Activated T-cell treated with anti-CD3 and anti-CD28 coated beads, Interleukin-2, amount 50 U/mL, for 72 hours (primary cell): Measurements from ENCODE around the gene MAN1C1. TPM values are rescaled to one million over a fixed set of nuclear protein-coding genes. Genes with fewer than 3 reads are reported as not detected.
A peak's percentile ranks its signal among the peaks of the same experiment; 100 is the strongest.

Experiments used
- ATAC-seq, 2 donors: fragments of 150-1000 bp; cut with Tn5 transposase; replicated peaks in 1 of 2; 2 replicates each; pipeline ENCODE4 v1.10.0; 2021; ENCODE audit warnings: moderate library complexity in 2 of 2, mild to moderate bottlenecking in 1 of 2
- DNase-seq, 2 donors: peaks; one replicate each; pipeline ENCODE4 v3.0.0; 2021 to 2022; ENCODE audit warnings: mixed read lengths in 1 of 2
- H3K27ac Mint-ChIP-seq: one replicate; pipeline ENCODE4 v1.8.0; 2022; ENCODE audit warnings: mild to moderate bottlenecking, moderate library complexity, mixed read lengths
- H3K27me3 Mint-ChIP-seq: one replicate; pipeline ENCODE4 v1.8.0; 2022; ENCODE audit warnings: low read depth, mixed read lengths
- H3K36me3 Mint-ChIP-seq, 2 donors: one replicate each; pipeline ENCODE4 v1.8.0; 2022; ENCODE audit warnings: mixed read lengths in 2 of 2, mild to moderate bottlenecking in 1 of 2; ENCODE audit not compliant: insufficient read depth in 2 of 2
- H3K4me1 Mint-ChIP-seq: one replicate; pipeline ENCODE4 v1.8.0; 2022; ENCODE audit warnings: low read depth, mixed read lengths
- H3K4me3 Mint-ChIP-seq, 2 donors: one replicate each; pipeline ENCODE4 v1.8.0; 2022; ENCODE audit warnings: mild to moderate bottlenecking in 2 of 2, mixed read lengths in 2 of 2, moderate library complexity in 2 of 2
- H3K9me3 Mint-ChIP-seq, 2 donors: one replicate each; pipeline ENCODE4 v1.8.0; 2022; ENCODE audit warnings: mixed read lengths in 2 of 2
- total RNA-seq, 2 donors: library from RNA; stranded (reverse); gene quantifications; one replicate each; pipeline ENCODE4 v1.2.3, GENCODE V29; 2022

The MAN1C1 gene
- total RNA-seq, 2 donors from 2014 or later = 9.4 to 13.3 TPM

DNA sequence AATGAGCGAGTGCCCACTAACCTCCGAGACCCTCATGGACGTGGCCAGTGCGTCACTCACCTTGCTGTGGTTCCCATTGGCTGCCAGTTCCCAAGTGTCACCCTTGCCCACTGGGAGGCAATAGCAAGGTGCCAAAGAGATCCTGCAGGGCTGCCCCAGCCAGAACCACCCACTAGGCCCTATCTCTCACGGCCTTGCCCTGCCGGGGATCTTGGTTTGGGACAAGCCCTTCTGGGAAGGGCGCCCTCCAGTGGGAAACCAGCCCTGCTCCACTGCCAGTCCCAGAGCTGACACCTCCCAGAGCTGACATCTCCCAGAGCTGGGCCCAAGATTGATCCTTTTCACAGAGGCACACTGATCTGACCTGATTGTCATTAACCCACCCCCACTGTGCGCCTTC, 181.3 kb downstream of the MAN1C1 start:
- H3K27me3 Mint-ChIP-seq = no peaks in the 10 kb centered on the region
- peak overlapping the region; percentile 33 for H3K27ac Mint-ChIP-seq
- H3K4me1 Mint-ChIP-seq = peaks cover 74% of the 10 kb centered on the region
- peak overlapping the region in 1 of 2 donors; percentile 55 for H3K4me3 Mint-ChIP-seq
- H3K36me3 Mint-ChIP-seq = peaks cover 0 to 2% of the 10 kb centered on the region in 2 donors
- no peak for ATAC-seq
- H3K9me3 Mint-ChIP-seq = no peaks in the 10 kb centered on the region
- peak; percentile 41 to 53 for DNase-seq

DNA sequence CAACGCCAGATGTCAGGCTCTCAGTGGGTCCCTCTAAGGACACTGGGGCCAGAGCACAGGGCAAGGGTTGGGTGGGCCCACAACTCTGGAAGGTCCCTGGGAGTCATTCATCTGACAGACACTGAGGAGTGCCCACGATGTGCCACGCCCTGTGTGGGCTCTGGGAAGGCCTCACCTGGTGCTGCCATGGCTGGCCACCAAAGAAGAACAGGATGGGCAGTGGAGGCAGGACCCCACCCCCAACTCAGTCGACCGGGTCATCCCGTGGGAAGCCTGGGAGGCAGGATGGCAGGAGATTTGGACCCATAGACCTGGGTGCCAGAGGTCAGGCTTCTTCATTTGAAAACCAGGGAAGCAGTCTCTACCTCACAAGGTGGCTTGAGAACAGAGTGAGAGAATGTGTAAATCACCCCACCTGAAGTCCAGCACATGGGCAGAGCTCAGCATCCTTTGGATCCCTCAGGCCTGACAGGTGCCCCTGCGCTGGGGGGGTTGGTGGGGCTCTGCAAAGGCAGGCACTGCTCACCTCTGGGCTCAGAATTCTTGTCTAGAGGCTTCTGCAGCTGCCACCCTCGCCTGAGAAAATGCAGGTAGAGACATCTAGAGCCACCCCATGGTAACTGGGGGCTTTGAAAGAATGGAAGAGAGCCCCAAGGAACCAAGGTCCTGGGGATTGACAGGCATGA, 182.2 kb downstream of the MAN1C1 start:
- H3K4me1 Mint-ChIP-seq = peaks cover 77% of the 10 kb centered on the region
- H3K4me3 Mint-ChIP-seq = peak overlapping the region in 1 of 2 donors; percentile 71
- H3K27me3 Mint-ChIP-seq = no peaks in the 10 kb centered on the region
- DNase-seq (no peak), ATAC-seq (no peak)
- no peak overlapping the region for H3K27ac Mint-ChIP-seq
- H3K9me3 Mint-ChIP-seq = no peaks in the 10 kb centered on the region
- H3K36me3 Mint-ChIP-seq = peaks cover 0 to 2% of the 10 kb centered on the region in 2 donors

DNA sequence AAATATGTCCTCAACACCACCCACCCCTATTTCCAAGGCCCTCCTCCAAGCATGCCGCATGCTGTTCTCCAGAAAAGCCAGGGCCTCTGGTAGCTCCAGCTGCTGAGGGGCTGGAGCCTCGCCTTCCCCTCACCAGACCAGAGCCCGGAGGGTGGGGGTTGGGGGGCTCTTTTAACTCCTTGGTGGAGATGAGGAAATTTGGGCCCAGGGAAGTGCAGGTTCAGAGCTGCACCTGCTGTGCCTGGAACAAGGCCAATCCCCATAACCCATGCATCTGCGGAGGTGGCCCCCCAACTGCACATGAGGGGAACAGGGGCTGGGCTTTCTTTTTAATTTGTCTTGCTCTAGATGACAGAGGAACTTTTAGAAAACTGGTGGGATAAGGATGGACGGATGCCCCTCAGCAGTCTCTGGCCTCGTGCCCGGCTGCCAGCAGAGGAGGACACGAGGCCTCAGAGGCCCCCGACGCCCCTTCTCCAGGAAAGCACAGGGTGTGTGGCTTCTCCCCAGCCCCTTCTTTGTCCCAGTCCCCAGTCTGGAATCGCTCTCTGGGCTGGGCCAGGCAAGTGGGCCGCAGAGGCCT, 182.9 kb downstream of the MAN1C1 start:
- Mint-ChIP-seq H3K27me3 (no peaks in the 10 kb centered on the region), H3K4me3 (peak overlapping the region; percentile 71 to 74), H3K4me1 (peaks cover 77% of the 10 kb centered on the region), H3K36me3 (peaks cover 0 to 2% of the 10 kb centered on the region in 2 donors), H3K9me3 (no peaks in the 10 kb centered on the region), H3K27ac (peak overlapping the region; percentile 21)
- ATAC-seq (no peak), DNase-seq (no peak)

DNA sequence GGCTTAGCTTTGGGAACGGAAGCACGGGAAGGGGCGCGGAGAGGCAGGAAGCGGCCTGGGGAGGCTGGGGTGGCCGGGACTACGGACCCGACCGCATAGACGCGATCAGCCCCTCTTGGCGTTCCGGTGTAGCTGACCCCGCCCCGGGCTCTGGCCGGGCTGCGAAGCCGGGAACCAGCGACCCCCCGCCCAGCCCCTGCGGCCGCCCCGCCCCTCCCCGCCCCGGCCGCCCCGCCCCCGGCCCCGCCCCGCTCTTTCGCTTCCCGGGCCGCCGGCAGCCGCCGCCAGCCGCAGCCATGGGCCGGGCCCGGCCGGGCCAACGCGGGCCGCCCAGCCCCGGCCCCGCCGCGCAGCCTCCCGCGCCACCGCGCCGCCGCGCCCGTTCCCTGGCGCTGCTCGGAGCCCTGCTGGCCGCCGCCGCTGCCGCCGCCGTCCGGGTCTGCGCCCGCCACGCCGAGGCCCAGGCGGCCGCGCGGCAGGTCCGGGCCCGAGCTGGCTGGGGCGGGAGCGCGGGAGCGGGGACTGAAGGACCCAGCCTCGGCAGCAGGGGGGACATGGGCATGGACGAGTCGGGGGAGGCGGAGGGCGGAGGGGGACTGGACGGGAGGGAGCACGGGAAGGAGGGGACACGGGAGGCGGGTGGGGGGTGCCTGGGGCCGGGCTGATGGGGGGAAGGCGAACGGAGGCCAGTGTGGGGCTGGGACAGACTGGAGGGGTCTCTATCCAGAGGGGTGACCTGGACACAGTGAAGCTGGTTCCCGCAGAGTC, 183.5 kb downstream of the MAN1C1 start, which contains the start of gene SELENON:
TSS of gene SELENON (plus strand) at position 259 of the 768 bp plus-strand sequence. CDS start at position 297, 38 bp downstream.
- peaks cover 78% of the 10 kb centered on the region for H3K4me1 Mint-ChIP-seq
- ATAC-seq (peak; percentile 40 to 41), DNase-seq (peak; percentile 40 to 49)
- peak within 1 kb of the TSS; percentile 67 for H3K27ac Mint-ChIP-seq
- no peaks in the 10 kb centered on the region for H3K27me3 Mint-ChIP-seq
- H3K9me3 Mint-ChIP-seq = no peaks in the 10 kb centered on the region
- peaks cover 0 to 2% of the 10 kb centered on the region in 2 donors for H3K36me3 Mint-ChIP-seq
- peak within 1 kb of the TSS; percentile 83 to 90 for H3K4me3 Mint-ChIP-seq

DNA sequence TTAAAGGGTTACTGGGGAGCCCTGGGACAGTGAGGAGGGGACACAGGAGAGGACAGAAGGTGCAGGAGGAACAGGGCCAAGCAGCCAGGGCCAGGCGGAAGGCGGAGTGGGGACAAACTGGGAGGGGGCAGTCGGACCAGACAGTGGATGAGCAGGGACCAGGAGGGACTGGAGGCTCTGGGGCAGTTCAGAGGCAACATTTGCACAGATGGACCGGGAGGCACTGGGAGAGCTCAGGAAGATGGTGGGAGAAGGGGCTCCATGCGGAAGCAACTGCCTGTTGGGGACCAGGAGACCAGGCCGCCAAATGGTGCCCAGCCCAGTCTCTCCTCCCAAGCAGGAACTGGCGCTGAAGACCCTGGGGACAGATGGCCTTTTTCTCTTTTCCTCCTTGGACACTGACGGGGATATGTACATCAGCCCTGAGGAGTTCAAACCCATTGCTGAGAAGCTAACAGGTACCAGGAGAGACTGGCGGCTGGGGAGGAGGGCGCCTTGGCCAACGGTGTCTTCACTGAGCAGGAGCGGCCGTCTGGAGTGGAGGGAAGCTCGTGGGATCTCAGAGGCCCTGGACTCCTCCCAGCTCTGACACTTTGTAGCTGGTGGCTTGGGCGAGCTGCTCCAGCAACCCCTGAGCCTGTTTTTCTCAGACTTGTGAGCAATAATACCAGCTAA, 184.2 kb downstream of the MAN1C1 start:
- DNase-seq (no peak), ATAC-seq (no peak)
- H3K36me3 Mint-ChIP-seq = peaks cover 0 to 2% of the 10 kb centered on the region in 2 donors
- peak overlapping the region; percentile 83 to 90 for H3K4me3 Mint-ChIP-seq
- no peaks in the 10 kb centered on the region for H3K9me3 Mint-ChIP-seq
- peak overlapping the region; percentile 67 for H3K27ac Mint-ChIP-seq
- H3K27me3 Mint-ChIP-seq = no peaks in the 10 kb centered on the region
- H3K4me1 Mint-ChIP-seq = peaks cover 75% of the 10 kb centered on the region

DNA sequence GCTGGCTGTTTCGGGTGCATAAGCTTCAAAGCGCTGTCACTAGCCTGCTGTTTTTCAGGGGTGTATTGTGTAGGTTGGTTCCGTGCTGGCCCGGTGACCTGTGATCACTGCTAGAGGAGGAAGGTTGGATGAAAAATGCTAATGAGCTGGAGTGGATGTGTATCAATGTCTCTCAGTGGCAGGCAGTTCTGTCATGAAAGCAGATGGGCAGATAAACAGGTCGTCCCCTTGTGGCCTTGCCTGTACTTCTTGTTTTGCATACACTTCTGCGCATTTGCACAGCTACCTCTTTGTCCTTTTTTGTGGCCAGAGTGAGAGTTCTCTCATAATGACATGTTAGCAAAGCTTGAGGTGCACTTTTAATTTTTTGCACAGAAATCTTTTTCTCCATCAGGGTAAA, 186.3 kb downstream of the MAN1C1 start:
- H3K27me3 Mint-ChIP-seq = no peaks in the 10 kb centered on the region

DNA sequence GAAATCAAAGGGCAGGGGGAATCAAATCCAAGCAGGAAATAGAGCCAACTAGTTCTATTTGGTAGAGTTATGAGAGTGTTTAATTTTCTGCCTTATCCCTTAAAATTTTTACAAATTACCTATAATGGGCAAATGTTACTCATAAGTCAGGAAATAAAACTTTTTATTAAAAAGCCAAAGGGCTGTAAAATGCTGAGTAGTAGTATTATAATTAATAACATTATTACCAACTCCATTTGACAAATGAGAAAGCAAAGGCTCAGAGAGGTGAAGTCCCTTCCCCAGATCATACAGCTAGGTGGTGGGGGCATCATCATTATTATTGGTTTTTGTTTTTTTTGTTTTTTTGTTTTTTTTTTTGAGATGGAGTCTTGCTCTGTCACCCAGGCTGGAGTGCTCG, 186.8 kb downstream of the MAN1C1 start:
- Mint-ChIP-seq H3K4me3 (peak overlapping the region; percentile 9 to 31), H3K27ac (no peak overlapping the region), H3K36me3 (peaks cover 0 to 2% of the 10 kb centered on the region in 2 donors), H3K27me3 (no peaks in the 10 kb centered on the region), H3K4me1 (peaks cover 53% of the 10 kb centered on the region), H3K9me3 (no peaks in the 10 kb centered on the region)
- DNase-seq (no peak), ATAC-seq (no peak)

More for the DNA sequence above, 186.3 kb downstream of the MAN1C1 start:
- ATAC-seq = peak; percentile 43 to 50
- Mint-ChIP-seq H3K4me3 (peak overlapping the region; percentile 9 to 31), H3K27ac (no peak overlapping the region), H3K4me1 (peaks cover 57% of the 10 kb centered on the region), H3K9me3 (no peaks in the 10 kb centered on the region), H3K36me3 (peaks cover 0 to 2% of the 10 kb centered on the region in 2 donors)
- DNase-seq = peak in 1 of 2 donors; percentile 31

DNA sequence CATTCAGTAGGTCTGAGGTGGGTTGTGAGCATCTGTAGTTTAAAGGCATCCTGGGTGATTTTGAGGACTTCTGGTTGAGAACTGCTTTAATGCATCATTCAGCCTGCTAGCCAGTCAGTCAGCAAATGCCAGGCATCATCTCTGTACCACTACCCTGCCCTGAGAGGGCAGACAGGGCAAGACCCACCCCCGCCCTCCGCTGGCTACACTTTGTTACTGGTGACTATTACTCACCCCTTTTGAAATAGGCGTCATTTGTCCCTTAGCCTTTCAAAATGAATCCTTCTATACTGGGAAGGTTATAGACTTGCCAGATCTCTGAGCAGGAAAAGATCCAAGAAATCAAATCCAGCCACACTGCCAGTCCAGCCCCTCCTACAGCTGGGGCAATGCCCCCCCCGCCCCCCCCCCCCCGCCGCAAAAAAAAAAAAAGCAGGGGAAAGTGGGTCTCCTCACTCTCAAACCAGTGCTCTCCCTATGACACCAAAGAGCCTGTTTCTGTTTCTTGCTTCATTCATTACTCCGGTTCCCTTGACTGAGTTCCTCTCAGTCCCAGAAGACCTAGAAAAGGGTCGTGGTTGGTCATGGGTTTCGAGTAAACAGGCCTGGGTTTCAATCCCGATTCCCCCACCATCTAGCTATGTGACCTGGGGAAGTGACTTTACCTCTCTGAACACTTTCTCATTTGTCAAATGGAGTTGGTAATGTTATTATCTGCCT, 187.8 kb downstream of the MAN1C1 start:
- no peaks in the 10 kb centered on the region for H3K27me3 Mint-ChIP-seq
- DNase-seq = peak; percentile 61 to 65
- H3K36me3 Mint-ChIP-seq = peaks cover 0 to 2% of the 10 kb centered on the region in 2 donors
- H3K4me1 Mint-ChIP-seq = peaks cover 50% of the 10 kb centered on the region
- peak; percentile 73 to 77 for ATAC-seq
- H3K27ac Mint-ChIP-seq = peak overlapping the region; percentile 25
- H3K4me3 Mint-ChIP-seq = peak overlapping the region; percentile 54 to 68
- no peaks in the 10 kb centered on the region for H3K9me3 Mint-ChIP-seq

DNA sequence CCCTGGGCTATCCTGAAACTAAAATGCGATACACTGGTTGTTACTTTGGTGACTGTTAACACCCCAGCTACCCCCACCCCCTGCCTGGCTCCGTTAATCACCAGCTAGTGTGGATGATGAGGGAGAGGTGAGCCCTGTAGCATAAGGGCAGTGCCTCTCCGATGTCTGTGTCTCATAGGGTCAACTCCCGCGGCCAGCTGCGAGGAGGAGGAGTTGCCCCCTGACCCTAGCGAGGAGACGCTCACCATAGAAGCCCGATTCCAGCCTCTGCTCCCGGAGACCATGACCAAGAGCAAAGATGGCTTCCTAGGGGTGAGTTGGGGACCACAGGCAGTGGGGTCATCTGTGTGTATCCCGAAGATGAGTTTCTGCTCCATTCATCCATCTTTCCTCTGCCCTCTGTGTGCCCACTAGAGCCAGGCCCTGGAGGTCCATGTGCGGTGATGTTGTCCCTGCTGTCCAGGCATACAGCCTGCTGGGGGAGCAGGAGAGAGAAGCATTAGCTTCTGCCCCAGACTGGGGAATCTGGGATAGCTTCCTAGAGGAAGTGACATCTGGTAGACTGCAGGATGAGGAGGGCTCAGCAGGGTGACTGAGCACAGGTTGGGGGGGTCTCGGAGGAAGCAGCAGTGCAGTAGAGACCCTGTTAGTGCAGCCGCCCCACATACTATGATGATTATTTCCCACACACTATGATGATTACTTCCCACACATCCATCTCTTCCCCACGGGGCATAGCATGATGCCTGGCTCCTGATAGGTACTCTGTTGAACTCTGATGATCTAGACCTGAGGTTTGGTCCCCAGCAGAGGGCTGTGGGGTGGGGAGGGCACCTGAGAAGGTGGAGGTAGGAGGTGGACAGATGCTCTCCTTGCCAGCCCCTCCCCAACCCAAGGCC, 188.6 kb downstream of the MAN1C1 start:
- Mint-ChIP-seq H3K4me3 (peak overlapping the region; percentile 23 to 62), H3K9me3 (no peaks in the 10 kb centered on the region), H3K4me1 (peaks cover 53% of the 10 kb centered on the region), H3K27me3 (no peaks in the 10 kb centered on the region), H3K27ac (peak overlapping the region; percentile 25), H3K36me3 (peaks cover 0 to 2% of the 10 kb centered on the region in 2 donors)
- no peak for DNase-seq
- no peak for ATAC-seq

DNA sequence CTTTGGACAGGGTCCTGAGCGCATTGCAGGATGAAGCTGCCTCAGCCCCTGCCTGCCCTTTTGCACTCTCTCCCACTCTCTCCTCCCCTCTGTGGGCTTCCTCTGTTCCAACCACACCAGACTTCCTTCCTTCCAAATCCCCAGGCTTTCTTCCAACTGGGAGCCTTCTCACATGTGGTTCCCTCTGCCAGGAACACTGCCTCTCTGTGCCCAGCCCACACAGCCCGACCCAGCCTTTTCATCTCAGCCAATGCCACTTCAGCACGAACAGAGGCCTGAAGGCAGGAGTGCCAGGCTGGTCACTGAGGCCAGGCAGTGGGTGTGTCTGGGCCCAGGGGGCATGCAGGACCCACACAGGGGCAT, 189.3 kb downstream of the MAN1C1 start:
- Mint-ChIP-seq H3K9me3 (no peaks in the 10 kb centered on the region), H3K4me3 (no peak overlapping the region), H3K27me3 (no peaks in the 10 kb centered on the region), H3K36me3 (peaks cover 0 to 2% of the 10 kb centered on the region in 2 donors), H3K27ac (no peak overlapping the region), H3K4me1 (peaks cover 52% of the 10 kb centered on the region)
- no peak for ATAC-seq
- no peak for DNase-seq

DNA sequence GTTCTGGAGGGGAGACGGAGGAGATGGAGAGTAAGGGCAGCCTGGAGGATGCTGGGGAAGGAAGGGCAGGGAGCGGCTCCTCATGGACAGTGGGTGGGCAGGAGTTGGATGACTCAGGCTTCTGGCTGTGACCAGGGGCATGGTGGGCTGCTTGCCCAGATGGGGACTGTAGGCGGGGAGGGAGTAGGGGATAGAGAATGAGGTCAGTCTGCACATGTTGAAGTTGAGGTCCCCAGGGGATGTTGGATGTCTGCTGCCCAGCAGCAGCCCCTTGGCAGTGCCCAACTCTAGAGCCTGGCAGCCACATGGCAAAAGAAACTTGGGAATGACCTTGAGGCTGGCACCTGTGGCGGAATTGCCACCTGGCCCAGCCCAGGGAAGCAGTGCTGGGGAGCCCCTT, 189.8 kb downstream of the MAN1C1 start:
- H3K27ac Mint-ChIP-seq = no peak overlapping the region

More for the DNA sequence above, 189.8 kb downstream of the MAN1C1 start:
- Mint-ChIP-seq H3K9me3 (no peaks in the 10 kb centered on the region), H3K4me3 (no peak overlapping the region), H3K27me3 (no peaks in the 10 kb centered on the region), H3K36me3 (peaks cover 0 to 2% of the 10 kb centered on the region in 2 donors), H3K4me1 (peaks cover 48% of the 10 kb centered on the region)
- DNase-seq (no peak), ATAC-seq (no peak)
